ENCODE data around the gene SLC18B1. TPM values are rescaled to one million over a fixed set of nuclear protein-coding genes. Genes with fewer than 3 reads are reported as not detected.

Gene SLC18B1
- total and polyA plus RNA-seq, 2 of the 13 experiments (the other 11 are each of a cell fraction or from before 2014, with no cell fraction given) = 11.4 to 13.8 TPM

- TF ChIP-seq, protein P1, sequence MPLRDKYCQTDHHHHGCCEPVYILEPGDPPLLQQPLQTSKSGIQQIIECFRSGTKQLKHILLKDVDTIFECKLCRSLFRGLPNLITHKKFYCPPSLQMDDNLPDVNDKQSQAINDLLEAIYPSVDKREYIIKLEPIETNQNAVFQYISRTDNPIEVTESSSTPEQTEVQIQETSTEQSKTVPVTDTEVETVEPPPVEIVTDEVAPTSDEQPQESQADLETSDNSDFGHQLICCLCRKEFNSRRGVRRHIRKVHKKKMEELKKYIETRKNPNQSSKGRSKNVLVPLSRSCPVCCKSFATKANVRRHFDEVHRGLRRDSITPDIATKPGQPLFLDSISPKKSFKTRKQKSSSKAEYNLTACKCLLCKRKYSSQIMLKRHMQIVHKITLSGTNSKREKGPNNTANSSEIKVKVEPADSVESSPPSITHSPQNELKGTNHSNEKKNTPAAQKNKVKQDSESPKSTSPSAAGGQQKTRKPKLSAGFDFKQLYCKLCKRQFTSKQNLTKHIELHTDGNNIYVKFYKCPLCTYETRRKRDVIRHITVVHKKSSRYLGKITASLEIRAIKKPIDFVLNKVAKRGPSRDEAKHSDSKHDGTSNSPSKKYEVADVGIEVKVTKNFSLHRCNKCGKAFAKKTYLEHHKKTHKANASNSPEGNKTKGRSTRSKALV (CRISPR knock-in tag; IDR thresholded peaks at IDR 0.05) = no peak
- no peak for TF ChIP-seq NR3C1 (CRISPR knock-in tag; IDR thresholded peaks at IDR 0.05)
- TF ChIP-seq EEA1 (CRISPR knock-in tag; IDR thresholded peaks at IDR 0.05; ENCODE audit: borderline replicate concordance) = no peak
- TF ChIP-seq ZNF709 (CRISPR knock-in tag; IDR thresholded peaks at IDR 0.05) = no peak
- TF ChIP-seq FOXA1 (IDR thresholded peaks at IDR 0.05) = no peak
- no peak for TF ChIP-seq FOXA1 (CRISPR knock-in tag; IDR thresholded peaks at IDR 0.05)
- peak; percentile 34; the same call in 1 of the 2 replicates for TF ChIP-seq FOSL2 (CRISPR knock-in tag; IDR thresholded peaks at IDR 0.05)
- no peak for TF ChIP-seq ZNF382 (CRISPR knock-in tag; IDR thresholded peaks at IDR 0.05; ENCODE audit: borderline replicate concordance)
- no peak for TF ChIP-seq SRSF4 (IDR thresholded peaks at IDR 0.05; ENCODE audit: low read depth, low read length, poor library complexity, severe bottlenecking)
- TF ChIP-seq, protein P2, sequence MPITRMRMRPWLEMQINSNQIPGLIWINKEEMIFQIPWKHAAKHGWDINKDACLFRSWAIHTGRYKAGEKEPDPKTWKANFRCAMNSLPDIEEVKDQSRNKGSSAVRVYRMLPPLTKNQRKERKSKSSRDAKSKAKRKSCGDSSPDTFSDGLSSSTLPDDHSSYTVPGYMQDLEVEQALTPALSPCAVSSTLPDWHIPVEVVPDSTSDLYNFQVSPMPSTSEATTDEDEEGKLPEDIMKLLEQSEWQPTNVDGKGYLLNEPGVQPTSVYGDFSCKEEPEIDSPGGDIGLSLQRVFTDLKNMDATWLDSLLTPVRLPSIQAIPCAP (CRISPR knock-in tag; IDR thresholded peaks at IDR 0.05; ENCODE audit: low read depth) = no peak
- TF ChIP-seq TP53 (CRISPR knock-in tag; conservative IDR thresholded peaks at IDR 0.05) = no peak
- peak; percentile 76 for TF ChIP-seq HNF1A (IDR thresholded peaks at IDR 0.05; ENCODE audit: low read depth)
- no peak for TF ChIP-seq HNF1A (CRISPR knock-in tag; IDR thresholded peaks at IDR 0.05; ENCODE audit: borderline replicate concordance)
- no peak for TF ChIP-seq ZNF180 (CRISPR knock-in tag; IDR thresholded peaks at IDR 0.05; ENCODE audit: borderline replicate concordance, low read depth)
- TF ChIP-seq, protein P3, sequence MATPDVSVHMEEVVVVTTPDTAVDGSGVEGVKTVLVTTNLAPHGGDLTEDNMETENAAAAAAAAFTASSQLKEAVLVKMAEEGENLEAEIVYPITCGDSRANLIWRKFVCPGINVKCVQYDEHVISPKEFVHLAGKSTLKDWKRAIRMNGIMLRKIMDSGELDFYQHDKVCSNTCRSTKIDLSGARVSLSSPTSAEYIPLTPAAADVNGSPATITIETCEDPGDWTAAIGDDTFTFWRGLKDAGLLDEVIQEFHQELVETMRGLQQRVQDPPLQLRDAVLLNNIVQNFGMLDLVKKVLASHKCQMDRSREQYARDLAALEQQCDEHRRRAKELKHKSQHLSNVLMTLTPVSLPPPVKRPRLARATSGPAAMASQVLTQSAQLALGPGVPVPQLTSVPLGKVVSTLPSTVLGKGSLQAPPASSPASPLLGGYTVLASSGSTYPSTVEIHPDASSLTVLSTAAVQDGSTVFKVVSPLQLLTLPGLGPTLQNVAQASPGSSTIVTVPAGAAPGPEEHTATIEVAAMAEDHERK (CRISPR knock-in tag; IDR thresholded peaks at IDR 0.05; ENCODE audit: low read depth) = no peak
- TF ChIP-seq ZNF607 (CRISPR knock-in tag; IDR thresholded peaks at IDR 0.05; ENCODE audit: borderline replicate concordance) = no peak
- TF ChIP-seq, protein P4, sequence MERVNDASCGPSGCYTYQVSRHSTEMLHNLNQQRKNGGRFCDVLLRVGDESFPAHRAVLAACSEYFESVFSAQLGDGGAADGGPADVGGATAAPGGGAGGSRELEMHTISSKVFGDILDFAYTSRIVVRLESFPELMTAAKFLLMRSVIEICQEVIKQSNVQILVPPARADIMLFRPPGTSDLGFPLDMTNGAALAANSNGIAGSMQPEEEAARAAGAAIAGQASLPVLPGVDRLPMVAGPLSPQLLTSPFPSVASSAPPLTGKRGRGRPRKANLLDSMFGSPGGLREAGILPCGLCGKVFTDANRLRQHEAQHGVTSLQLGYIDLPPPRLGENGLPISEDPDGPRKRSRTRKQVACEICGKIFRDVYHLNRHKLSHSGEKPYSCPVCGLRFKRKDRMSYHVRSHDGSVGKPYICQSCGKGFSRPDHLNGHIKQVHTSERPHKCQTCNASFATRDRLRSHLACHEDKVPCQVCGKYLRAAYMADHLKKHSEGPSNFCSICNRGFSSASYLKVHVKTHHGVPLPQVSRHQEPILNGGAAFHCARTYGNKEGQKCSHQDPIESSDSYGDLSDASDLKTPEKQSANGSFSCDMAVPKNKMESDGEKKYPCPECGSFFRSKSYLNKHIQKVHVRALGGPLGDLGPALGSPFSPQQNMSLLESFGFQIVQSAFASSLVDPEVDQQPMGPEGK (CRISPR knock-in tag; IDR thresholded peaks at IDR 0.05) = no peak
- 0 out of 2 replicates have a peak, but pooled peaks have one; percentile 25 for TF ChIP-seq KAT8 (CRISPR knock-in tag; IDR thresholded peaks at IDR 0.05)
- TF ChIP-seq TBL1XR1 (IDR thresholded peaks at IDR 0.05; ENCODE audit: borderline replicate concordance, low read length, partially characterized antibody) = peak; percentile 36
These were observed 78.5 kb downstream of the SLC18B1 start (continued) for GRCh38 chr6:132719736-132720448.

Data from HepG2 (cell line).